H9 (cell line): ENCODE data around the gene PLK2. TPM values are rescaled to one million over a fixed set of nuclear protein-coding genes. Genes with fewer than 3 reads are reported as not detected.
A peak's percentile ranks its signal among the peaks of the same experiment; 100 is the strongest.

Experiments used
- DNase-seq: peaks from one replicate; pipeline ENCODE4 v3.0.0-alpha.2; 2017
- H2AFZ ChIP-seq: one replicate; pipeline ENCODE4 v1.6.1; 2013; ENCODE audit warnings: mild to moderate bottlenecking, low read length, control low read depth, moderate library complexity
- H2AK5ac ChIP-seq: 2 replicates; pipeline ENCODE4 v1.6.1; 2013; ENCODE audit warnings: low read length, control low read depth, mixed read lengths; ENCODE audit not compliant: insufficient read length
- H2BK120ac ChIP-seq: one replicate; pipeline ENCODE4 v1.6.1; 2013; ENCODE audit warnings: low read depth, mild to moderate bottlenecking, low read length, control low read depth, inconsistent platforms; ENCODE audit not compliant: poor library complexity, severe bottlenecking
- H2BK12ac ChIP-seq: 2 replicates; pipeline ENCODE4 v1.6.1; 2013; ENCODE audit warnings: low read length, control low read depth, mixed read lengths, low read depth; ENCODE audit not compliant: insufficient read length
- H2BK15ac ChIP-seq: 2 replicates; pipeline ENCODE4 v1.6.1; 2013; ENCODE audit warnings: low read depth, low read length, control low read depth
- H2BK20ac ChIP-seq: one replicate; pipeline ENCODE4 v1.6.1; 2013; ENCODE audit warnings: low read depth, mild to moderate bottlenecking, low read length, control low read depth, inconsistent platforms; ENCODE audit not compliant: poor library complexity, severe bottlenecking
- H2BK5ac ChIP-seq: 2 replicates; pipeline ENCODE4 v1.6.1; 2013; ENCODE audit warnings: low read length, control low read depth, mixed read lengths; ENCODE audit not compliant: insufficient read length
- H3K14ac ChIP-seq: 2 replicates; pipeline ENCODE4 v1.6.1; 2013; ENCODE audit warnings: low read length, control low read depth; ENCODE audit not compliant: insufficient read depth
- H3K18ac ChIP-seq: 2 replicates; pipeline ENCODE4 v1.6.1; 2013; ENCODE audit warnings: low read depth, mild to moderate bottlenecking, mixed read lengths, low read length, control low read depth; ENCODE audit not compliant: insufficient read length
- H3K23ac ChIP-seq: 2 replicates; pipeline ENCODE4 v1.6.1; 2013; ENCODE audit warnings: low read length, control low read depth, mixed read lengths, low read depth; ENCODE audit not compliant: insufficient read length
- H3K23me2 ChIP-seq: 2 replicates; pipeline ENCODE4 v1.6.1; 2013; ENCODE audit warnings: low read depth, mild to moderate bottlenecking, mixed read lengths, low read length, control low read depth; ENCODE audit not compliant: insufficient read length, poor library complexity, severe bottlenecking
- H3K27ac ChIP-seq: 2 replicates; pipeline ENCODE4 v1.5.1; 2013; ENCODE audit warnings: low read length, control low read depth, mixed read lengths, low read depth; ENCODE audit not compliant: insufficient read length
- H3K27me3 ChIP-seq: 2 replicates; pipeline ENCODE4 v1.6.1; 2013; ENCODE audit warnings: low read length, control low read depth, inconsistent platforms; ENCODE audit not compliant: insufficient read depth
- H3K4ac ChIP-seq: 2 replicates; pipeline ENCODE4 v1.6.1; 2013; ENCODE audit warnings: low read depth, mild to moderate bottlenecking, control low read depth, inconsistent platforms, low read length, moderate library complexity
- H3K4me1 ChIP-seq: 2 replicates; pipeline ENCODE4 v1.6.1; 2013; ENCODE audit warnings: low read length, control low read depth, inconsistent platforms; ENCODE audit not compliant: insufficient read depth
- H3K4me2 ChIP-seq: 2 replicates; pipeline ENCODE4 v1.6.1; 2013; ENCODE audit warnings: low read length, control low read depth, mixed read lengths; ENCODE audit not compliant: insufficient read length, insufficient read depth
- H3K56ac ChIP-seq: 2 replicates; pipeline ENCODE4 v1.6.1; 2013; ENCODE audit warnings: low read depth, mild to moderate bottlenecking, mixed read lengths, low read length, control low read depth; ENCODE audit not compliant: insufficient read length
- H3K79me1 ChIP-seq: 2 replicates; pipeline ENCODE4 v1.6.1; 2013; ENCODE audit warnings: low read depth, mild to moderate bottlenecking, moderate library complexity, low read length, control low read depth, inconsistent platforms; ENCODE audit not compliant: insufficient read depth, poor library complexity, severe bottlenecking
- H3K79me2 ChIP-seq: 2 replicates; pipeline ENCODE4 v1.6.1; 2013; ENCODE audit warnings: low read length, control low read depth, inconsistent platforms; ENCODE audit not compliant: insufficient read depth
- H3K9ac ChIP-seq: 2 replicates; pipeline ENCODE4 v1.6.1; 2013; ENCODE audit warnings: low read length, control low read depth, mixed read lengths; ENCODE audit not compliant: insufficient read length; ENCODE audit errors: extremely low read depth
- H3K9me3 ChIP-seq: one replicate; pipeline ENCODE4 v1.6.1; 2013; ENCODE audit warnings: low read depth, low read length, inconsistent platforms; ENCODE audit not compliant: control insufficient read depth
- H3T11ph ChIP-seq: one replicate; pipeline ENCODE4 v1.6.1; 2013; ENCODE audit warnings: mild to moderate bottlenecking, low read length, control low read depth, inconsistent platforms
- H4K20me1 ChIP-seq: one replicate; pipeline ENCODE4 v1.6.1; 2013; ENCODE audit not compliant: control insufficient read depth, insufficient read length, insufficient read depth
- H4K5ac ChIP-seq: 2 replicates; pipeline ENCODE4 v1.6.1; 2013; ENCODE audit warnings: low read depth, mild to moderate bottlenecking, mixed read lengths, low read length, control low read depth; ENCODE audit not compliant: insufficient read length
- H4K8ac ChIP-seq: replicated peaks from 2 replicates; pipeline ENCODE4 v1.6.1; 2013; ENCODE audit warnings: low read length, control low read depth, mixed read lengths, low read depth; ENCODE audit not compliant: insufficient read length
- H4K91ac ChIP-seq: 2 replicates; pipeline ENCODE4 v1.6.1; 2013; ENCODE audit warnings: low read depth, mild to moderate bottlenecking, moderate library complexity, mixed read lengths, low read length, control low read depth; ENCODE audit not compliant: insufficient read length
- H3K27ac Mint-ChIP-seq, 3 experiments: 2 replicates in 2 of 3; 3 replicates in 1 of 3; pipeline ENCODE4 v1.8.0; 2020 to 2021; ENCODE audit warnings: mixed read lengths in 3 of 3, mild to moderate bottlenecking in 1 of 3, moderate library complexity in 1 of 3
- H3K27me3 Mint-ChIP-seq: 2 replicates; pipeline ENCODE4 v1.8.0; 2021; ENCODE audit warnings: low read depth, mild to moderate bottlenecking, moderate library complexity, mixed read lengths
- H3K36me3 Mint-ChIP-seq, 3 experiments: 2 replicates in 2 of 3; 3 replicates in 1 of 3; pipeline ENCODE4 v1.8.0; 2020 to 2021; ENCODE audit warnings: low read depth in 3 of 3, mixed read lengths in 3 of 3; ENCODE audit not compliant: insufficient read depth in 1 of 3
- H3K4me1 Mint-ChIP-seq, 2 experiments: 2 replicates each; pipeline ENCODE4 v1.8.0; 2020; ENCODE audit warnings: mixed read lengths in 2 of 2
- H3K4me3 Mint-ChIP-seq, 2 experiments: 2 replicates in 1 of 2; 3 replicates in 1 of 2; pipeline ENCODE4 v1.8.0; 2020 to 2021; ENCODE audit warnings: mild to moderate bottlenecking in 2 of 2, mixed read lengths in 2 of 2, moderate library complexity in 1 of 2
- H3K9me3 Mint-ChIP-seq, 2 experiments: 2 replicates in 1 of 2; 3 replicates in 1 of 2; pipeline ENCODE4 v1.8.0; 2020; ENCODE audit warnings: mild to moderate bottlenecking in 2 of 2, mixed read lengths in 2 of 2, moderate library complexity in 1 of 2
- CTCF ChIP-seq: fragments of 200-600 bp; sonication (generic); conservative IDR thresholded peaks from 3 replicates; pipeline ENCODE4 v1.8.0; 2021; ENCODE audit warnings: antibody characterized with exemption, mild to moderate bottlenecking
- WGBS: extraction: QIAGEN DNeasy Blood & Tissue Kit; methylation state at CpG from one replicate; pipeline ENCODE4 v1.1.7; 2013; ENCODE audit warnings: missing lambda C conversion rate, low lambda C conversion rate, mixed read lengths; ENCODE audit not compliant: insufficient read length; ENCODE audit errors: extremely low coverage; 5-methylcytosine and 5-hydroxymethylcytosine counted together
- total RNA-seq: library from RNA; stranded (reverse); gene quantifications from 2 replicates; pipeline ENCODE4 v1.2.1, GENCODE V29; 2021

The PLK2 gene
- total RNA-seq, 1 experiment from 2014 or later = 26.2 TPM

GRCh38 chr5:58451732-58452565 is 7.9 kb downstream of the PLK2 start:
- Histone ChIP-seq H3T11ph (no peak overlapping the region), H3K9me3 (no peaks in the 10 kb centered on the region), H4K5ac (no peak overlapping the region), H4K20me1 (no peaks in the 10 kb centered on the region), H3K4me2 (no peak overlapping the region), H2BK20ac (no peak overlapping the region), H4K8ac (no peak overlapping the region), H3K79me2 (no peaks in the 10 kb centered on the region), H3K4ac (no peak overlapping the region), H3K9ac (no peak overlapping the region), H2AFZ (no peak overlapping the region), H3K27ac (no peak overlapping the region), H3K56ac (no peak overlapping the region), H2BK12ac (no peak overlapping the region), H3K18ac (no peak overlapping the region), H2BK15ac (no peak overlapping the region), H2BK5ac (no peak overlapping the region), H3K23ac (no peak overlapping the region), H3K14ac (no peak overlapping the region), H3K4me1 (no peaks in the 10 kb centered on the region), H4K91ac (no peak overlapping the region), H2BK120ac (no peak overlapping the region), H3K79me1 (no peaks in the 10 kb centered on the region), H3K27me3 (no peaks in the 10 kb centered on the region), H2AK5ac (no peak overlapping the region), H3K23me2 (no peaks in the 10 kb centered on the region)
- Mint-ChIP-seq H3K4me1 (peaks cover 3 to 5% of the 10 kb centered on the region in 2 experiments; a peak in 3 of 4 replicates), H3K27me3 (no peaks in the 10 kb centered on the region), H3K27ac (peak overlapping the region in 1 of 3 experiments; percentile 17; a peak in 2 of 7 replicates), H3K36me3 (peaks cover 3 to 37% (median 32%) of the 10 kb centered on the region in 3 experiments; a peak in 6 of 7 replicates), H3K4me3 (no peak overlapping the region), H3K9me3 (no peaks in the 10 kb centered on the region)
- no peak for DNase-seq
- WGBS = 100% methylated on average over 2 of the region's 8 CpGs
- no peak for TF ChIP-seq CTCF
